ENCODE results near the gene MLN. TPM values are rescaled to one million over a fixed set of nuclear protein-coding genes. Genes with fewer than 3 reads are reported as not detected.

The MLN gene
- total and polyA plus RNA-seq, 2 experiments from 2014 or later, result 0.86 to 2.3 TPM

- no peak overlapping the region for H2AFZ ChIP-seq
- TF ChIP-seq EZH2phosphoT487 (IDR thresholded peaks at IDR 0.05; ENCODE audit: low read depth, severe bottlenecking, unreplicated experiment) (no peak), EZH2 (IDR thresholded peaks at IDR 0.05; ENCODE audit: borderline replicate concordance) (no peak), CTCF (IDR thresholded peaks at IDR 0.05; ENCODE audit: poor library complexity) (no peak)
These were observed 44.7 kb upstream of the MLN start for GRCh38 chr6:33848484-33848883.

GRCh38 chr6:33847867-33848266 is 44.1 kb upstream of the MLN start:
- H3K9me3 ChIP-seq (ENCODE audit: low read depth), result no peaks in the 10 kb centered on the region
- H3K9me2 ChIP-seq (replicated peaks; ENCODE audit: insufficient read depth), result no peaks in the 10 kb centered on the region
- DNase-seq (ENCODE audit: low spot score), result no peak
- H3K4me3 ChIP-seq, result no peak overlapping the region
- H3K27me3 ChIP-seq, result peaks cover 4% of the 10 kb centered on the region
- 67% methylated on average over 1 of the region's 1 CpG for WGBS (ENCODE audit: low lambda C conversion rate, missing lambda C conversion rate)
- TF ChIP-seq EZH2 (IDR thresholded peaks at IDR 0.05; ENCODE audit: borderline replicate concordance) (no peak), CTCF (IDR thresholded peaks at IDR 0.05; ENCODE audit: poor library complexity) (no peak), EZH2phosphoT487 (IDR thresholded peaks at IDR 0.05; ENCODE audit: low read depth, severe bottlenecking, unreplicated experiment) (no peak)
- no peaks in the 10 kb centered on the region for H3K79me2 ChIP-seq
- no peaks in the 10 kb centered on the region for H3K4me1 ChIP-seq (ENCODE audit: insufficient read depth)
- H3K36me3 ChIP-seq (replicated peaks; ENCODE audit: insufficient read depth, low read depth), result no peaks in the 10 kb centered on the region
- no peak overlapping the region for H3K27ac ChIP-seq
- H2AFZ ChIP-seq, result no peak overlapping the region
- H4K20me1 ChIP-seq (ENCODE audit: insufficient read depth, poor library complexity, severe bottlenecking), result no peaks in the 10 kb centered on the region
- H3K4me2 ChIP-seq, result no peak overlapping the region

More at GRCh38 chr6:33848484-33848883, 44.7 kb upstream of the MLN start:
- 83% methylated on average over 3 of the region's 3 CpGs for WGBS (ENCODE audit: low lambda C conversion rate, missing lambda C conversion rate)
- no peaks in the 10 kb centered on the region for H3K36me3 ChIP-seq (replicated peaks; ENCODE audit: insufficient read depth, low read depth)
- no peaks in the 10 kb centered on the region for H3K4me1 ChIP-seq (ENCODE audit: insufficient read depth)
- H3K79me2 ChIP-seq, result no peaks in the 10 kb centered on the region
- H3K9me3 ChIP-seq (ENCODE audit: low read depth), result no peaks in the 10 kb centered on the region
- H3K27ac ChIP-seq, result no peak overlapping the region
- H3K4me2 ChIP-seq, result no peak overlapping the region
- no peaks in the 10 kb centered on the region for H4K20me1 ChIP-seq (ENCODE audit: insufficient read depth, poor library complexity, severe bottlenecking)
- no peak overlapping the region for H3K4me3 ChIP-seq
- H3K27me3 ChIP-seq, result peaks cover 4% of the 10 kb centered on the region
- no peak for DNase-seq (ENCODE audit: low spot score)
- no peaks in the 10 kb centered on the region for H3K9me2 ChIP-seq (replicated peaks; ENCODE audit: insufficient read depth)

GRCh38 chr6:33847078-33847477 is 43.3 kb upstream of the MLN start:
- Histone ChIP-seq H3K4me2 (no peak overlapping the region), H3K27me3 (peaks cover 4% of the 10 kb centered on the region), H3K27ac (no peak overlapping the region), H4K20me1 (ENCODE audit: insufficient read depth, poor library complexity, severe bottlenecking) (no peaks in the 10 kb centered on the region), H3K4me1 (ENCODE audit: insufficient read depth) (no peaks in the 10 kb centered on the region), H3K4me3 (no peak overlapping the region), H3K9me3 (ENCODE audit: low read depth) (no peaks in the 10 kb centered on the region), H2AFZ (no peak overlapping the region), H3K9me2 (replicated peaks; ENCODE audit: insufficient read depth) (no peaks in the 10 kb centered on the region), H3K79me2 (no peaks in the 10 kb centered on the region), H3K36me3 (replicated peaks; ENCODE audit: insufficient read depth, low read depth) (no peaks in the 10 kb centered on the region)
- TF ChIP-seq EZH2 (IDR thresholded peaks at IDR 0.05; ENCODE audit: borderline replicate concordance) (no peak), EZH2phosphoT487 (IDR thresholded peaks at IDR 0.05; ENCODE audit: low read depth, severe bottlenecking, unreplicated experiment) (no peak), CTCF (IDR thresholded peaks at IDR 0.05; ENCODE audit: poor library complexity) (no peak)
- DNase-seq (ENCODE audit: low spot score), result no peak
- WGBS (ENCODE audit: low lambda C conversion rate, missing lambda C conversion rate), result 91% methylated on average over 6 of the region's 6 CpGs

DNA sequence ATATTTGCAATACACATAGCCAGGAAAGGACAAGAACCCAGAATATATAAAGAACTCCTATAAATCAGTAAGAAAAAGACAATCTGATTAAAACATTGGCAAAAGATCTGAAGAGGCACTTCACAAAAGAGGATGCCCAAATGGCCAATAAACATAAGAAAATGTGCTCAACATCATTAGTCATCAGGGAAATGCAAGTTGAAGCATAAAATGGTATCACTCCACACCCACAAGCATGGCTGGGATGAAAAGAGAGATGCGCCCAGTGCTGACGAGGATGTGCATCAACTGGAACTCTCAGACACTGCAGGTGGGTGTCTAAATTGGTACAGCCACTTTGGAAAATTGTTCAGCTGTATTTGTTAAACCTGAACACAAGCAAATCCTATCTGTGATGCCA is 42.4 kb upstream of the MLN start:
- Histone ChIP-seq H3K79me2 (no peaks in the 10 kb centered on the region), H3K4me1 (ENCODE audit: insufficient read depth) (no peaks in the 10 kb centered on the region), H4K20me1 (ENCODE audit: insufficient read depth, poor library complexity, severe bottlenecking) (no peaks in the 10 kb centered on the region), H3K9me3 (ENCODE audit: low read depth) (no peaks in the 10 kb centered on the region), H3K4me3 (no peak overlapping the region), H3K27me3 (peaks cover 4% of the 10 kb centered on the region), H3K36me3 (replicated peaks; ENCODE audit: insufficient read depth, low read depth) (no peaks in the 10 kb centered on the region), H3K27ac (no peak overlapping the region), H2AFZ (no peak overlapping the region), H3K4me2 (no peak overlapping the region), H3K9me2 (replicated peaks; ENCODE audit: insufficient read depth) (no peaks in the 10 kb centered on the region)
- no peak for DNase-seq (ENCODE audit: low spot score)
- WGBS (ENCODE audit: low lambda C conversion rate, missing lambda C conversion rate), result 93% methylated on average over 2 of the region's 2 CpGs
- no peak for TF ChIP-seq CTCF (IDR thresholded peaks at IDR 0.05; ENCODE audit: poor library complexity)
- no peak for TF ChIP-seq EZH2 (IDR thresholded peaks at IDR 0.05; ENCODE audit: borderline replicate concordance)
- TF ChIP-seq EZH2phosphoT487 (IDR thresholded peaks at IDR 0.05; ENCODE audit: low read depth, severe bottlenecking, unreplicated experiment), result no peak
